OCI-LY7 (cell line): Measurements from ENCODE around the gene DNHD1. TPM values are rescaled to one million over a fixed set of nuclear protein-coding genes. Genes with fewer than 3 reads are reported as not detected.
"Not testable (repeated sequence)": the region's sequence is repeated elsewhere in the genome, so short reads cannot be mapped to it uniquely, and the experiment has no call there.

ENCODE experiments used
- BruUV-seq: library from RNA; stranded (reverse); fragments of 400-500 nt; replicated peaks from 2 replicates; lab custom pipeline; 2021; lab: Mats Ljungman, UMichigan
- CTCF ChIA-PET: fragments of 300-600 bp; sonication (Branson Sonifier 250); formaldehyde crosslinking; loops from one replicate; lab custom pipeline; 2022; ENCODE audit warnings: antibody characterized with exemption; ENCODE audit not compliant: unreplicated experiment; lab: Charles Lee
- POLR2A ChIA-PET: fragments of 300-600 bp; sonication (Branson Sonifier 250); formaldehyde crosslinking; loops from one replicate; lab custom pipeline; 2022; ENCODE audit warnings: antibody characterized with exemption; lab: Charles Lee
- DNase-seq: peaks from one replicate; pipeline ENCODE4 v3.0.0-alpha.2; 2015; ENCODE audit warnings: low spot score
- H2AFZ ChIP-seq: fragments of 200-600 bp; sonication (generic), shearing (Covaris generic); 2 replicates; pipeline ENCODE4 v1.6.1; 2014; ENCODE audit warnings: mild to moderate bottlenecking, antibody characterized with exemption, low read length, moderate library complexity
- H3K27ac ChIP-seq: fragments of 200-600 bp; sonication (generic); 2 replicates; pipeline ENCODE4 v1.5.1; 2014; ENCODE audit warnings: mixed run types, low read depth, mild to moderate bottlenecking, moderate library complexity, low read length, inconsistent platforms; ENCODE audit not compliant: poor library complexity, severe bottlenecking
- H3K36me3 ChIP-seq: fragments of 200-600 bp; sonication (generic); 2 replicates; pipeline ENCODE4 v1.6.1; 2014; ENCODE audit warnings: mild to moderate bottlenecking, antibody characterized with exemption, low read length, moderate library complexity, mixed read lengths; ENCODE audit not compliant: insufficient read depth
- H3K4me1 ChIP-seq: fragments of 200-600 bp; sonication (generic); 2 replicates; pipeline ENCODE4 v1.5.1; 2014; ENCODE audit warnings: mild to moderate bottlenecking, low read length; ENCODE audit not compliant: insufficient read depth, poor library complexity, severe bottlenecking
- H3K4me2 ChIP-seq: fragments of 200-600 bp; sonication (generic); 2 replicates; pipeline ENCODE4 v1.6.1; 2014; ENCODE audit warnings: mild to moderate bottlenecking, low read length
- H3K4me3 ChIP-seq: fragments of 200-600 bp; sonication (generic); 2 replicates; pipeline ENCODE4 v1.5.1; 2014; ENCODE audit warnings: mild to moderate bottlenecking, low read depth, low read length; ENCODE audit not compliant: poor library complexity, severe bottlenecking
- H3K79me2 ChIP-seq: fragments of 200-600 bp; sonication (generic); 2 replicates; pipeline ENCODE4 v1.6.1; 2016; ENCODE audit warnings: low read depth, mild to moderate bottlenecking, low read length, moderate library complexity, mixed read lengths; ENCODE audit not compliant: insufficient read depth
- H3K9me2 ChIP-seq: fragments of 200-600 bp; sonication (generic); 2 replicates; pipeline ENCODE4 v1.6.1; 2016; ENCODE audit warnings: mild to moderate bottlenecking, low read length, mixed read lengths; ENCODE audit not compliant: insufficient read depth
- H3K9me3 ChIP-seq: fragments of 200-600 bp; sonication (generic); 2 replicates; pipeline ENCODE4 v1.6.1; 2014; ENCODE audit warnings: mild to moderate bottlenecking, mixed run types, low read length, mixed read lengths
- H4K20me1 ChIP-seq: fragments of 200-600 bp; sonication (generic); 2 replicates; pipeline ENCODE4 v1.6.1; 2014; ENCODE audit warnings: mild to moderate bottlenecking, antibody characterized with exemption, low read length, moderate library complexity, mixed read lengths; ENCODE audit not compliant: insufficient read depth
- EZH2phosphoT487 ChIP-seq: fragments of 200-600 bp; sonication (generic); IDR thresholded peaks from 2 replicates; pipeline ENCODE4 v1.6.1; 2018; ENCODE audit warnings: low read depth, borderline replicate concordance, mild to moderate bottlenecking, mixed run types, antibody characterized with exemption, low read length, moderate library complexity, mixed read lengths
- intact Hi-C: fragments of 100-400 bp; cut with micrococcal nuclease; formaldehyde crosslinking; loops from one replicate; pipeline ENCODE4 v1.10.0; 2022; ENCODE audit not compliant: unreplicated experiment
- total RNA-seq, 2 experiments: library from RNA; depleted of rRNA in 1 of 2; stranded (reverse); fragments of >200 nt in 1 of 2; shearing (Covaris generic) in 1 of 2; gene quantifications; 2 replicates each; pipeline ENCODE4 v1.2.3, GENCODE V29; 2014 to 2022
- TF ChIP-seq, protein P1 (sequence below): fragments of 200-600 bp; sonication (generic); conservative IDR thresholded peaks from 2 replicates; pipeline ENCODE4 v1.5.1; 2014; ENCODE audit warnings: mild to moderate bottlenecking, antibody characterized with exemption, low read length, moderate library complexity, mixed read lengths

DNHD1 gene
- total RNA-seq, 2 experiments from 2014 or later, result 24.3 to 52.7 TPM

DNA sequence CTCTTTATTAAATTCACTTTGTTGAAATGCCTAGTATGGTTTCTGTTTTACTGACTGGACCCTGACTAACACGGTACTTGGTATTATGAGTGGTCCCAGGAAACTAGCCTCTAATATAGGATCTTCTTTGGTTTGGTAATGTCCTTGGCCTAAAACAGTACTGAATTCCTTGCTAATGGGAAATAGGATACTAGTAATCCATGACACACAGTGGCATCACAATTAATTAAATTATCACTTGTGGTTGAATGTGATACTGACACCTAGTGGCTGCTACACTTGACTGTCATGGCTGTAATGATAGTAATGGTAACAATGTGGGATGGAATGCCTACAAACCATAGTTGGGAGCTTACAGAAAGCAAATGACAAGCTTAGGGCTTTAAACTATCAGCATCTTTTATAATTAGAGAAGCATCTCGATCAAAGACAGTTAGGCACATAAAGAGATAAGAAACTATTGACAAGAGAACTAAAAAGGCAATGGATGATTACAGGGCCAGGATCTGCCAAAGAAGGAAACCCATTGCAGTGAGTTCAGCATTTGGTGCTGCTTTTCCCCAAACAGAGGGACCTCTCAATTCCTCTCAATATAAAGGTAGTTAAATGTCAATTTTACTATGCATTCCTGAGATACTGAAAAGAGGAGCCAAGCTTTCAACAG, 8.6 kb downstream of the DNHD1 start:
- H3K9me2 ChIP-seq, result no peaks in the 10 kb centered on the region
- no peak overlapping the region for H2AFZ ChIP-seq
- H3K4me1 ChIP-seq, result no peaks in the 10 kb centered on the region
- H3K4me3 ChIP-seq, result no peak overlapping the region
- POLR2A ChIA-PET, result interaction anchor here (0.6 to 1.8 kb wide), 5 partner anchors 12 to 141 kb away, joined by 3 to 5 read pairs (median 3); partner anchors contain the start of gene TIMM10B
- no peaks in the 10 kb centered on the region for H3K9me3 ChIP-seq
- no peak overlapping the region for H3K4me2 ChIP-seq
- CTCF ChIA-PET, result interaction anchor here (1.0 to 3.1 kb wide), 3 partner anchors 62 to 201 kb away, joined by 3 to 26 read pairs (median 4); no protein-coding TSS in a partner anchor
- TF ChIP-seq, protein P1, sequence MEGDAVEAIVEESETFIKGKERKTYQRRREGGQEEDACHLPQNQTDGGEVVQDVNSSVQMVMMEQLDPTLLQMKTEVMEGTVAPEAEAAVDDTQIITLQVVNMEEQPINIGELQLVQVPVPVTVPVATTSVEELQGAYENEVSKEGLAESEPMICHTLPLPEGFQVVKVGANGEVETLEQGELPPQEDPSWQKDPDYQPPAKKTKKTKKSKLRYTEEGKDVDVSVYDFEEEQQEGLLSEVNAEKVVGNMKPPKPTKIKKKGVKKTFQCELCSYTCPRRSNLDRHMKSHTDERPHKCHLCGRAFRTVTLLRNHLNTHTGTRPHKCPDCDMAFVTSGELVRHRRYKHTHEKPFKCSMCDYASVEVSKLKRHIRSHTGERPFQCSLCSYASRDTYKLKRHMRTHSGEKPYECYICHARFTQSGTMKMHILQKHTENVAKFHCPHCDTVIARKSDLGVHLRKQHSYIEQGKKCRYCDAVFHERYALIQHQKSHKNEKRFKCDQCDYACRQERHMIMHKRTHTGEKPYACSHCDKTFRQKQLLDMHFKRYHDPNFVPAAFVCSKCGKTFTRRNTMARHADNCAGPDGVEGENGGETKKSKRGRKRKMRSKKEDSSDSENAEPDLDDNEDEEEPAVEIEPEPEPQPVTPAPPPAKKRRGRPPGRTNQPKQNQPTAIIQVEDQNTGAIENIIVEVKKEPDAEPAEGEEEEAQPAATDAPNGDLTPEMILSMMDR, result peak; percentile 99
- TF ChIP-seq EZH2phosphoT487, result no peak
- no peak overlapping the region for H3K27ac ChIP-seq
- peak; percentile 65 for DNase-seq
- no peaks in the 10 kb centered on the region for H3K79me2 ChIP-seq
- peaks cover 31% of the 10 kb centered on the region; the same call in 1 of the 2 replicates for H3K36me3 ChIP-seq
- intact Hi-C loops, result loop anchor here (1.0 to 2.0 kb wide), 2 partner anchors 63 to 126 kb away; no protein-coding TSS in a partner anchor
- no TSS peak for BruUV-seq
- no peaks in the 10 kb centered on the region for H4K20me1 ChIP-seq

DNA sequence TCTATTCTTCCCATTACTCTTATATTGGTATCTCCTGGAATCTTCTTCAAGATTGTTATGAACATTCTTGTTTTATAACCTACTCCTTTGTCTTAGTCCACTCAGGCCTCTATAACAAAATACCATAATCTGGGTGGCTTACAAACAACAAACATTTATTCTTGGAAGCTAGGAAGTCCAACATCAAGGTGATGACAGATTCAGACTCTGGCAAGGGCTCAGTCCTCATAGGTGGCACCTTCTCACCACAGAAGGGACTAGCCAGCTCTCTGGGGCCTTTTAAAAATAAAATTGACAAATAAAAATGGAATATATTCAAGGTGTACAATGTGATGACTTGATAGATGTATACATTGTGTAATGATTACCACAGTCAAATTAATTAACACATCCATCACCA, 19.8 kb downstream of the DNHD1 start:
- no peak for DNase-seq
- ChIA-PET POLR2A (no interaction called here), CTCF (no interaction called here)
- no TSS peak for BruUV-seq
- Histone ChIP-seq H4K20me1 (no peaks in the 10 kb centered on the region), H3K36me3 (peaks cover 75% of the 10 kb centered on the region), H2AFZ (no peak overlapping the region), H3K9me2 (no peaks in the 10 kb centered on the region), H3K27ac (no peak overlapping the region), H3K79me2 (no peaks in the 10 kb centered on the region), H3K4me1 (no peaks in the 10 kb centered on the region), H3K4me2 (no peak overlapping the region), H3K9me3 (peaks cover 7% of the 10 kb centered on the region; the same call in 1 of the 2 replicates), H3K4me3 (no peak overlapping the region)
- intact Hi-C loops, result no loop called here
- TF ChIP-seq, protein P1, result no peak
- no peak for TF ChIP-seq EZH2phosphoT487

DNA sequence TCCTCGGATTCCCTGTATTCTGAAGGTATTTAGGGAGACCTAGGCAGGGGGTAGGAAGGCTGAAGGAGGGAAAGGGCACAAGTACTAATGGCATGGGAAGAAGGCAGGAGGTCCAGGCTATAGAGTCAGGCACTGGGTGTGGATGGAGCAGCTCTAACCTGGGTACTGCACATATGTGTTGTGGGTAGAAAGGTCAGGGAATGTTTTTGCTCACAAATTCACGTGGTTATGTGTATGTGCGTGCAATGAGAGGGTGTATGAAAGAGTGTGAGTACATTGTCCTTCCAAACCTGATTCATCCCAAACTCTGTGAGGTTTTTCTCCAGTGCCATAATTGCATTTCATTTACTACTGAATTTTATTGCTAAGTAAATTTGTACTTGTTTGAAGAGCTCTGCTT, 23.2 kb downstream of the DNHD1 start:
- H3K36me3 ChIP-seq, result peaks cover 46% of the 10 kb centered on the region

DNA sequence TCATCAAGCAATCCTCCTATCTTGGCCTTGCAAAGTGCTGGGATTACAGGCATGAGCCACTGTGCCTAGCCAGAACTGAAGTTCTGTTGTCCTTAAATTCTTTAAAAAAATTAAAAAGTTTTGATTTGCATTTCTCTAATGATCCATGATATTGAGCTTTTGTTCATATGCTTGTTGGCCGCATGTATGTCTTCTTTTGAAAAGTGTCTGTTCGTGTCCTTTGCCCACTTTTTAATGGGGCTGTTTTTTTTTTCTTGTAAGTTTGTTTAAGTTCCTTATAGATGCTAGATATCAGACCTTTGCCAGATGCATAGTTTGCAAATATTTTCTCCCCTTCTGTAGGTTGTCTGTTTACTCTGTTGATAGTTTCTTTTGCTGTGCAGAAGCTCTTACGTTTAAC, 24.9 kb downstream of the DNHD1 start:
- H3K9me2 ChIP-seq, H2AFZ ChIP-seq, H4K20me1 ChIP-seq, CTCF ChIA-PET, H3K4me3 ChIP-seq, BruUV-seq, H3K79me2 ChIP-seq, H3K4me2 ChIP-seq, H3K9me3 ChIP-seq, DNase-seq, intact Hi-C loops, H3K27ac ChIP-seq: not testable (repeated sequence)
- Histone ChIP-seq H3K36me3 (peaks cover 29% of the 10 kb centered on the region), H3K4me1 (peaks cover 11% of the 10 kb centered on the region)
- POLR2A ChIA-PET, result interaction anchor here (0.7 kb wide), 1 partner anchor 23 kb away, joined by 3 read pairs; no protein-coding TSS in a partner anchor

More for the DNA sequence above, 23.2 kb downstream of the DNHD1 start:
- no peaks in the 10 kb centered on the region for H4K20me1 ChIP-seq
- no peaks in the 10 kb centered on the region for H3K4me1 ChIP-seq
- DNase-seq, result no peak
- POLR2A ChIA-PET, result interaction anchor here (0.6 kb wide), 1 partner anchor 8 kb away, joined by 3 read pairs; no protein-coding TSS in a partner anchor
- no peaks in the 10 kb centered on the region for H3K9me3 ChIP-seq
- TF ChIP-seq, protein P1, result no peak
- no peak for TF ChIP-seq EZH2phosphoT487
- no peaks in the 10 kb centered on the region for H3K79me2 ChIP-seq
- H3K27ac ChIP-seq, result no peak overlapping the region
- H2AFZ ChIP-seq, result no peak overlapping the region
- CTCF ChIA-PET, result no interaction called here
- no peak overlapping the region for H3K4me3 ChIP-seq
- intact Hi-C loops, result no loop called here
- H3K9me2 ChIP-seq, result no peaks in the 10 kb centered on the region
- no TSS peak for BruUV-seq
- H3K4me2 ChIP-seq, result no peak overlapping the region
